IPS-15b (cell line): Measurements from ENCODE around the gene MYCBP2.

Source experiments
- H3K27me3 ChIP-seq: one replicate; pipeline ENCODE4 v1.6.1; 2013; ENCODE audit warnings: low read length; ENCODE audit not compliant: control insufficient read depth, insufficient read depth
- H3K36me3 ChIP-seq: one replicate; pipeline ENCODE4 v1.6.1; 2013; ENCODE audit warnings: low read length; ENCODE audit not compliant: control insufficient read depth, insufficient read depth
- H3K4me1 ChIP-seq: one replicate; pipeline ENCODE4 v1.6.1; 2013; ENCODE audit warnings: mild to moderate bottlenecking, low read length; ENCODE audit not compliant: control insufficient read depth, insufficient read depth
- H3K4me3 ChIP-seq: one replicate; pipeline ENCODE4 v1.5.1; 2013; ENCODE audit warnings: low read depth, low read length
- H3K9ac ChIP-seq: one replicate; pipeline ENCODE4 v1.6.1; 2013; ENCODE audit warnings: low read depth, mild to moderate bottlenecking, low read length
- H3K9me3 ChIP-seq: one replicate; pipeline ENCODE4 v1.6.1; 2013; ENCODE audit warnings: mild to moderate bottlenecking, low read length; ENCODE audit not compliant: control insufficient read depth, insufficient read depth

The MYCBP2 gene

DNA sequence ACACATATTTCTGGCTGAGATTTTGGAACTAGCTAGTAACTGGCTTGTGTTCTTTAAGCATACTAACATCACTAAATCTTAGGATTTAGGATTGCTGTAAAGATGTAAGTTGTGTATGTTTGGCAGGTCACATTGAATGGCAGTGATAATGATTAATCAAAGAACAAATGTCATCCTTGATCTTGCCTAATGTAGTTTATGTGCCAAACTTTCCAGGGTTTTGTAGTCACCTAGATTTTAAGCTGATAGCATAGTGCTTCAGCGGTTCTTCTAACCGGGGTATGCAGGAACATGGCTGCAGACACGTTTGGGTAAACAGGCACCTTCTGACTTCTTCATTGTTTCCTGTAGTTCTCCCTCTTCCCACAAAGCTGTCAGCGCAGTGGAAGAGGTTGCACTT is 325.4 kb downstream of the MYCBP2 start:
- Histone ChIP-seq H3K4me3 (no peak overlapping the region), H3K9ac (no peak overlapping the region), H3K36me3 (no peaks in the 10 kb centered on the region)

DNA sequence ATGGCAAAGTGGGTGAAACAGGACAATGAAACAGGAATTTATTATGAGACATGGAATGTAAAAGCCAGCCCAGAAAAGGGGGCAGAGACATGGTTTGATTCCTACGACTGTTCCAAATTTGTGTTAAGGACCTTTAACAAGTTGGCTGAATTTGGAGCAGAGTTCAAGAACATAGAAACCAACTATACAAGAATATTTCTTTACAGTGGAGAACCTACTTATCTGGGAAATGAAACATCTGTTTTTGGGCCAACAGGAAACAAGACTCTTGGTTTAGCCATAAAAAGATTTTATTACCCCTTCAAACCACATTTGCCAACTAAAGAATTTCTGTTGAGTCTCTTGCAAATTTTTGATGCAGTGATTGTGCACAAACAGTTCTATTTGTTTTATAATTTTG is 326.4 kb downstream of the MYCBP2 start:
- Histone ChIP-seq H3K4me1 (no peaks in the 10 kb centered on the region), H3K27me3 (no peaks in the 10 kb centered on the region), H3K9me3 (no peaks in the 10 kb centered on the region), H3K36me3 (no peaks in the 10 kb centered on the region), H3K9ac (no peak overlapping the region), H3K4me3 (no peak overlapping the region)

More for the DNA sequence above, 325.4 kb downstream of the MYCBP2 start:
- H3K9me3 ChIP-seq, result no peaks in the 10 kb centered on the region
- no peaks in the 10 kb centered on the region for H3K4me1 ChIP-seq
- H3K27me3 ChIP-seq, result no peaks in the 10 kb centered on the region
